CD4-positive, alpha-beta memory T cell (primary cell): ENCODE data around the gene SCO2. TPM values are rescaled to one million over a fixed set of nuclear protein-coding genes. Genes with fewer than 3 reads are reported as not detected.

Source experiments
- CTCF ChIA-PET: fragments of 350-600 bp; sonication (Branson Sonifier 250); formaldehyde crosslinking; loops from one replicate; lab custom pipeline; 2021; ENCODE audit warnings: inconsistent platforms; ENCODE audit not compliant: partially characterized antibody; lab: Charles Lee
- POLR2A ChIA-PET: fragments of 350-600 bp; sonication (Branson Sonifier 250); formaldehyde crosslinking; loops from one replicate; lab custom pipeline; 2021; ENCODE audit not compliant: partially characterized antibody; lab: Charles Lee
- DNase-seq, 5 donors: peaks; one replicate each; pipeline versions ENCODE4 v3.0.0 to v3.0.0-alpha.2; 2020 to 2022; ENCODE audit warnings: mixed read lengths in 1 of 5
- H3K27ac ChIP-seq: one replicate; pipeline ENCODE4 v1.7.0; 2013; ENCODE audit warnings: low read depth, low read length
- H3K27me3 ChIP-seq: 2 replicates; pipeline ENCODE4 v1.7.0; 2013; ENCODE audit warnings: mild to moderate bottlenecking, low read length, moderate library complexity; ENCODE audit not compliant: insufficient read depth
- H3K36me3 ChIP-seq: 2 replicates; pipeline ENCODE4 v1.7.0; 2013; ENCODE audit warnings: mild to moderate bottlenecking, low read length, moderate library complexity; ENCODE audit not compliant: insufficient read depth
- H3K4me1 ChIP-seq: 2 replicates; pipeline ENCODE4 v1.7.0; 2013; ENCODE audit warnings: mild to moderate bottlenecking, low read length, moderate library complexity; ENCODE audit not compliant: insufficient read depth
- H3K4me3 ChIP-seq, 2 donors: one replicate each; pipeline ENCODE4 v1.7.0; 2013; ENCODE audit warnings: low read length in 2 of 2, mild to moderate bottlenecking in 1 of 2
- H3K9me3 ChIP-seq, 2 donors: one replicate each; pipeline ENCODE4 v1.7.0; 2013; ENCODE audit warnings: low read length in 2 of 2, control low read depth in 1 of 2; ENCODE audit not compliant: control insufficient read depth in 1 of 2
- H3K27ac Mint-ChIP-seq, 7 donors: one replicate each; pipeline ENCODE4 v1.8.0; 2020 to 2021; ENCODE audit warnings: mixed read lengths in 7 of 7, mild to moderate bottlenecking in 6 of 7, inconsistent platforms in 3 of 7, moderate library complexity in 3 of 7
- H3K27me3 Mint-ChIP-seq, 2 donors: one replicate each; pipeline ENCODE4 v1.8.0; 2020 to 2021; ENCODE audit warnings: mixed read lengths in 2 of 2
- H3K36me3 Mint-ChIP-seq, 2 donors: one replicate each; pipeline ENCODE4 v1.8.0; 2020 to 2021; ENCODE audit warnings: mixed read lengths in 2 of 2, inconsistent platforms in 1 of 2, mild to moderate bottlenecking in 1 of 2
- H3K4me1 Mint-ChIP-seq, 4 donors: one replicate each; pipeline ENCODE4 v1.8.0; 2020 to 2021; ENCODE audit warnings: mixed read lengths in 4 of 4, mild to moderate bottlenecking in 1 of 4
- H3K4me3 Mint-ChIP-seq, 8 donors: one replicate each; pipeline ENCODE4 v1.8.0; 2020 to 2021; ENCODE audit warnings: mixed read lengths in 8 of 8, mild to moderate bottlenecking in 7 of 8, moderate library complexity in 6 of 8, inconsistent platforms in 3 of 8
- H3K9me3 Mint-ChIP-seq, 8 donors: one replicate each; pipeline ENCODE4 v1.8.0; 2020 to 2021; ENCODE audit warnings: mixed read lengths in 8 of 8, mild to moderate bottlenecking in 5 of 8, inconsistent platforms in 3 of 8, moderate library complexity in 1 of 8
- intact Hi-C: fragments of 100-400 bp; cut with micrococcal nuclease; formaldehyde crosslinking; loops from one replicate; pipeline ENCODE4 v1.15.1; 2023
- polyA plus RNA-seq, 2 donors: library from polyadenylated mRNA; unstranded; fragments of 300-500 nt; fragmentation: Illumina TruSeq; gene quantifications; one replicate each; pipeline ENCODE4 v1.2.3, GENCODE V29; 2021
- total RNA-seq, 2 experiments: library from RNA; stranded (reverse); gene quantifications; one replicate each; pipeline ENCODE4 v1.2.3, GENCODE V29; 2021

The SCO2 gene
- total and polyA plus RNA-seq, 4 experiments from 2014 or later, result 3.6 to 8.1 TPM; not detected in 2

DNA sequence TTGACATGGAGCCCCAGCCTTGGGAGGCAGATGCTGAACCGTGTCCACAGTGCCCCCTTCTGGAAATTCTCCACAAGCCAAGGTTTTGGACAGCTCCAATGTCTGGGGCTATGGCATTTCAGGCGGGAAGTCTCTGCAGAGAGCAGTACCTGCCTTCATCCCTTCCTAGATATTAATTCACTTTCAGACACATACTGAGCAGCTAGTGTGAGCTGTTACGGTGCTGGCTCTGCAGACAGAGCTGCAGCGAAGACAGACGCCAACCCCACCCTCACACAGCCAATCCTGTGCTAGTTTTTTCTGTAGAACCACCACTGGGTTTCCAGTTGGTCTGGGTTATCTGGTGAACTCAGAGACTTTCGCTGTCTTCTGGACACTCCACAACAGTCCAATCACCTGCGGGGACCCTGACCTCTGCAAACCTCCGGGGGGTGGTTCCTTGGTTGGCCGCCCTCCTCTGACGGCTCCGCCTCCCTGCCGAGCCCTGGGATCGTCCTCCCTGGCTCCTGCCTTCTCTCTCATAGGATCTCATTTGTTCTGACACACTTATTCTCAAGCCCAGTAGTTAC lies 27.0 kb downstream of the SCO2 start:
- H3K4me3 Mint-ChIP-seq, result no peak overlapping the region

DNA sequence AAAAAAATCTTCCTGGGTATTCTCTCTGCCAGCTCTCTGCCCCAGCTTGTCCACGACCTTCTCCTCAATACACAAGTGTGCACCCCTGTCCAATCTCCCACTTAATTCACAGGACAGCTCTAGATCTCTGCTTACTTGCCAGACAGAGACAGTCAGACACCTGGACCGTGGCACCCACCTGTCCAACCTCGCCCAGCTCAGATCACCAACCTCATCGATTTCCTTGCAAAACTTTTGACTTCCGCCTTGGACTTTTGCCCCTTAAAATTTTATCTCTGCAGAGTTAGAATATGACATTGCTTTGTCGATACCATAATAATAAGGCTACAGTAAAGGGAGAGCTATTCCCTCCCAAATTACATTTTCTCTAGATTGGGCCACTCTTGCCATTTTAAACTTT lies 28.3 kb downstream of the SCO2 start:
- intact Hi-C loops, result loop anchor here (5.0 to 10.0 kb wide), 2 partner anchors 52 to 225 kb away; partner anchors contain the start of gene MAPK11
- Histone ChIP-seq H3K9me3 (no peaks in the 10 kb centered on the region), H3K4me1 (peaks cover 3% of the 10 kb centered on the region), H3K36me3 (no peaks in the 10 kb centered on the region), H3K27ac (no peak overlapping the region), H3K27me3 (no peaks in the 10 kb centered on the region), H3K4me3 (no peak overlapping the region)
- no peak overlapping the region for H3K27ac Mint-ChIP-seq
- CTCF ChIA-PET, result interaction anchor here (0.7 to 3.7 kb wide), 23 partner anchors 11 to 306 kb away, joined by 3 to 25 read pairs (median 5); partner anchors contain the start of genes HDAC10, LMF2, MIOX and NCAPH2
- no peak overlapping the region for H3K4me3 Mint-ChIP-seq
- H3K27me3 Mint-ChIP-seq, result no peaks in the 10 kb centered on the region
- POLR2A ChIA-PET, result interaction anchor here (1.5 to 3.4 kb wide), 3 partner anchors 27 to 124 kb away, joined by 5 to 21 read pairs (median 12); partner anchors contain the start of gene SCO2
- H3K36me3 Mint-ChIP-seq, result peaks cover 0 to 3% of the 10 kb centered on the region in 2 donors
- DNase-seq, result no peak
- H3K9me3 Mint-ChIP-seq, result no peaks in the 10 kb centered on the region
- H3K4me1 Mint-ChIP-seq, result peaks cover 0 to 5% (median under 1%) of the 10 kb centered on the region in 4 donors

More for the DNA sequence above, 27.0 kb downstream of the SCO2 start:
- H3K4me3 ChIP-seq, result no peak overlapping the region
- H3K9me3 Mint-ChIP-seq, result no peaks in the 10 kb centered on the region
- intact Hi-C loops, result loop anchor here (1.0 to 10.0 kb wide), 9 partner anchors 28 to 349 kb away; partner anchors contain the start of gene MAPK11
- H3K9me3 ChIP-seq, result no peaks in the 10 kb centered on the region
- no peaks in the 10 kb centered on the region for H3K27me3 ChIP-seq
- peaks cover 5% of the 10 kb centered on the region for H3K36me3 ChIP-seq
- peaks cover 0 to 5% (median under 1%) of the 10 kb centered on the region in 4 donors for H3K4me1 Mint-ChIP-seq
- CTCF ChIA-PET, result interaction anchor here (0.8 to 3.7 kb wide), 43 partner anchors 9 to 311 kb away, joined by 3 to 25 read pairs (median 5); partner anchors contain the start of genes HDAC10, LMF2, MIOX and NCAPH2
- no peak overlapping the region for H3K27ac ChIP-seq
- H3K27me3 Mint-ChIP-seq, result no peaks in the 10 kb centered on the region
- DNase-seq, result peak; percentile 66 to 69 (median 68)
- POLR2A ChIA-PET, result interaction anchor here (0.9 to 3.4 kb wide), 13 partner anchors 9 to 254 kb away, joined by 3 to 21 read pairs (median 5); partner anchors contain the start of genes ADM2, HDAC10, LMF2 and NCAPH2
- H3K4me1 ChIP-seq, result peaks cover 3% of the 10 kb centered on the region
- peak overlapping the region in 1 of 7 donors; percentile 30 for H3K27ac Mint-ChIP-seq
- peaks cover 0 to 3% of the 10 kb centered on the region in 2 donors for H3K36me3 Mint-ChIP-seq

GRCh38 chr22:50490531-50491308 lies 34.7 kb downstream of the SCO2 start:
- Histone ChIP-seq H3K27me3 (no peaks in the 10 kb centered on the region), H3K9me3 (no peaks in the 10 kb centered on the region), H3K27ac (no peak overlapping the region), H3K36me3 (no peaks in the 10 kb centered on the region), H3K4me1 (peaks cover 8% of the 10 kb centered on the region), H3K4me3 (no peak overlapping the region)
- peak overlapping the region in 3 of 7 donors; percentile 8 to 55 (median 42) for H3K27ac Mint-ChIP-seq
- H3K4me1 Mint-ChIP-seq, result peaks cover 5 to 13% (median 6%) of the 10 kb centered on the region in 4 donors
- no peak for DNase-seq
- H3K27me3 Mint-ChIP-seq, result no peaks in the 10 kb centered on the region
- H3K4me3 Mint-ChIP-seq, result peak overlapping the region in 6 of 8 donors; percentile 16 to 61 (median 46)
- ChIA-PET CTCF (no interaction called here), POLR2A (no interaction called here)
- no peaks in the 10 kb centered on the region for H3K36me3 Mint-ChIP-seq
- no peaks in the 10 kb centered on the region for H3K9me3 Mint-ChIP-seq
- intact Hi-C loops, result loop anchor here (10.0 kb wide), 1 partner anchor 46 kb away; no protein-coding TSS in a partner anchor

DNA sequence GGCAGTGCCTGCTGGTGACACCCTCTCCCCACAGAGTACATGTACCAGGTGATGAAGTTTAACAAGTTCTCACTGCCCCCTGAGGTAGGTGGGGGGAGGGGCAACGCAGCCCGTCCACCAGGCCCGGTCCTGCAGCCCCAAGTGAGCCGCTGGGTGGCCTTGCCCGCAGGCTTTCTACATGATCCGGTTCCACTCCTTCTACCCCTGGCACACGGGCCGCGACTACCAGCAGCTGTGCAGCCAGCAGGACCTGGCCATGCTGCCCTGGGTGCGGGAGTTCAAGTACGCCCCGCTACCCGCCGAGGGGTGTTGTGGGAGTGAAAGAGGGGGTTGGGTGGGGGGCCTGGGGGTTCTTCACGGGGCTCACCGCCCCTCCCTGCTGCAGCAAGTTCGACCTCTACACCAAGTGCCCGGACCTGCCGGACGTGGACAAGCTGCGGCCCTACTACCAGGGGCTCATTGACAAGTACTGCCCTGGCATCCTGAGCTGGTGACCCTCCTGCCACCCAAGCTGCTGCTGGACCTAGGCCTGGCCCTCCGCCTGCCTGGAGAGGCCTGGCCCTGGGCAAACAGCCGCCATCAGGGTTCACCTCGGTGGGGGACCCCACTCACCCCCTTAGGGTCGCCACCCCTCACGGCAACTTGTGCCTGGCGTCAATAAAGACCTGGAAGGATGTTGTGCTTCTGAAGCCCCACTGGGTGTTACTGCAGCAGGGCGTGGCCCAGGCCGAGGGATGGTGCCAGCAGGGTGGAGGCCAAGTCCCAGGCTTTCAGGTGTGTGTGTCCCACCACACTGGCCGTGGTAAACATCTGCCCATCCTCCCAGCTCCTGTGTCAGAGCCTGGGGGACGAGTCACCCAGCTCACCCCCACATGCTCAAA lies 35.8 kb downstream of the SCO2 start:
- no peak for DNase-seq
- Mint-ChIP-seq H3K27ac (no peak overlapping the region), H3K9me3 (no peaks in the 10 kb centered on the region), H3K4me1 (peaks cover 5 to 13% (median 6%) of the 10 kb centered on the region in 4 donors), H3K27me3 (no peaks in the 10 kb centered on the region), H3K36me3 (no peaks in the 10 kb centered on the region), H3K4me3 (no peak overlapping the region)
- ChIA-PET CTCF (interaction anchor here (0.7 kb wide), 1 partner anchor 20 kb away, joined by 3 read pairs; no protein-coding TSS in a partner anchor), POLR2A (no interaction called here)
- H3K27me3 ChIP-seq, result no peaks in the 10 kb centered on the region
- no peak overlapping the region for H3K4me3 ChIP-seq
- no peak overlapping the region for H3K27ac ChIP-seq
- H3K36me3 ChIP-seq, result no peaks in the 10 kb centered on the region
- H3K4me1 ChIP-seq, result peaks cover 8% of the 10 kb centered on the region
- no peaks in the 10 kb centered on the region for H3K9me3 ChIP-seq
- intact Hi-C loops, result loop anchor here (10.0 kb wide), 1 partner anchor 45 kb away; no protein-coding TSS in a partner anchor

GRCh38 chr22:50488886-50489285 lies 36.5 kb downstream of the SCO2 start:
- Histone ChIP-seq H3K4me3 (no peak overlapping the region), H3K27me3 (no peaks in the 10 kb centered on the region), H3K27ac (no peak overlapping the region), H3K4me1 (peaks cover 8% of the 10 kb centered on the region), H3K36me3 (no peaks in the 10 kb centered on the region), H3K9me3 (no peaks in the 10 kb centered on the region)
- H3K9me3 Mint-ChIP-seq, result no peaks in the 10 kb centered on the region
- intact Hi-C loops, result no loop called here
- no peak overlapping the region for H3K27ac Mint-ChIP-seq
- ChIA-PET CTCF (no interaction called here), POLR2A (no interaction called here)
- H3K4me3 Mint-ChIP-seq, result no peak overlapping the region
- H3K36me3 Mint-ChIP-seq, result no peaks in the 10 kb centered on the region
- H3K4me1 Mint-ChIP-seq, result peaks cover 5 to 13% (median 6%) of the 10 kb centered on the region in 4 donors
- H3K27me3 Mint-ChIP-seq, result no peaks in the 10 kb centered on the region
- DNase-seq, result no peak

DNA sequence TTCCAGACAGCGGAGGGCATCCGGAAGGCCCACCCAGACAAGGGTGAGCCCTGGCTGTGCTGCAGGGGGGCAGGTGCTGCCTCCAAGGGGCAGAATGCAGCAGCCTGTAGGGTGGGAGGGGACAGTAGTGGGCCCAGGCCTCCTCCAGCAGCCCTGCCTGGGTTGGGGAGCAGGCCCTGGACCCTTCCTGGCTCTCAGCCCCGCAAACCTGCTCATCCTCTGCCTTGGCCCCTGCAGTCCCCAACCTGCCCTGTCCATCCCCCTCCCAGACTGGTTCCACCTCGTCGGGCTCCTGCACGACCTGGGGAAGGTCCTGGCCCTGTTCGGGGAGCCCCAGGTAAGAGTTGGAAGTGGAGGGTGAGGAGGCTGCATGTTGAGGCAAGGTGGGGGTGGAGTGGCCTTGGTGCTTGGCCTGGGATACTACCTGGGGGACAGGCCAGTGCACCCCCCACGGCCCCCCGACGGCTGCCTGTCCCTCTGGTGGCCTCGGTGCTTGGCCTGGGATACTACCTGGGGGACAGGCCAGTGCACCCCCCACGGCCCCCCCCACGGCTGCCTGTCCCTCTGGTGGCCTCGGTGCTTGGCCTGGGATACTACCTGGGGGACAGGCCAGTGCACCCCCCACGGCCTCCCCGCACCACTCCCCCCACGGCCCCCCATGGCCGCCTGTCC lies 37.3 kb downstream of the SCO2 start:
- H3K9me3 Mint-ChIP-seq, result no peaks in the 10 kb centered on the region
- peaks cover 5 to 13% (median 6%) of the 10 kb centered on the region in 4 donors for H3K4me1 Mint-ChIP-seq
- Histone ChIP-seq H3K27ac (no peak overlapping the region), H3K36me3 (no peaks in the 10 kb centered on the region), H3K4me3 (no peak overlapping the region), H3K9me3 (no peaks in the 10 kb centered on the region), H3K4me1 (peaks cover 8% of the 10 kb centered on the region), H3K27me3 (no peaks in the 10 kb centered on the region)
- no peak overlapping the region for H3K4me3 Mint-ChIP-seq
- ChIA-PET POLR2A (no interaction called here), CTCF (no interaction called here)
- H3K27ac Mint-ChIP-seq, result no peak overlapping the region
- intact Hi-C loops, result no loop called here
- no peak for DNase-seq
- H3K36me3 Mint-ChIP-seq, result no peaks in the 10 kb centered on the region
- no peaks in the 10 kb centered on the region for H3K27me3 Mint-ChIP-seq
